GM23338 (cell line): ENCODE measurements around the gene MYO16. TPM values are rescaled to one million over a fixed set of nuclear protein-coding genes. Genes with fewer than 3 reads are reported as not detected.

Source experiments
- CREB1 ChIP-seq: fragments of 250-450 bp; sonication (Bioruptor Pico); IDR thresholded peaks from 2 replicates; pipeline ENCODE4 v1.5.0; 2020; ENCODE audit warnings: low read depth, mild to moderate bottlenecking, moderate library complexity
- CTCF ChIP-seq, 2 experiments: fragments of 200-600 bp in 1 of 2; sonication (generic) in 1 of 2; conservative IDR thresholded peaks; 2 replicates each; pipeline versions ENCODE4 v1.5.1 to v1.6.1; 2016 to 2017; ENCODE audit warnings: antibody characterized with exemption in 2 of 2, low read depth in 2 of 2, mild to moderate bottlenecking in 2 of 2, moderate library complexity in 1 of 2
- ETS1 ChIP-seq: IDR thresholded peaks from 2 replicates; pipeline ENCODE4 v1.6.1; 2016; ENCODE audit warnings: antibody characterized with exemption
- EZH2 ChIP-seq: fragments of 200-600 bp; sonication (generic); IDR thresholded peaks from one replicate; pipeline ENCODE4 v1.8.0; 2017; ENCODE audit warnings: antibody characterized with exemption, mild to moderate bottlenecking, low read depth; ENCODE audit not compliant: unreplicated experiment
- EZH2phosphoT487 ChIP-seq: fragments of 200-600 bp; sonication (generic); IDR thresholded peaks from one replicate; pipeline ENCODE4 v1.8.1; 2018; ENCODE audit warnings: antibody characterized with exemption; ENCODE audit not compliant: unreplicated experiment
- STAT1 ChIP-seq: IDR thresholded peaks from one replicate; pipeline ENCODE4 v1.6.1; 2016; ENCODE audit warnings: antibody characterized with exemption; ENCODE audit not compliant: unreplicated experiment
- ZNF114 ChIP-seq: fragments of 250-450 bp; sonication (Bioruptor Pico); IDR thresholded peaks from 2 replicates; pipeline ENCODE4 v1.5.0; 2020; ENCODE audit warnings: mild to moderate bottlenecking, moderate library complexity
- ZNF331 ChIP-seq: fragments of 250-450 bp; sonication (Bioruptor Pico); IDR thresholded peaks from 2 replicates; pipeline ENCODE4 v1.5.0; 2020; ENCODE audit warnings: low read depth, mild to moderate bottlenecking, moderate library complexity
- polyA plus RNA-seq: library from polyadenylated mRNA; unstranded; fragments of >200 nt; fragmentation: Nextera tagmentation; extraction: Ambion mirVana; gene quantifications from 2 replicates; pipeline ENCODE4 v1.2.1, GENCODE V29; 2016
- total RNA-seq: library from RNA; depleted of rRNA; stranded (reverse); fragments of >200 nt; shearing (Covaris generic); gene quantifications from 2 replicates; pipeline ENCODE4 v1.2.3, GENCODE V29; 2014
- TF ChIP-seq, protein P1 (sequence below): fragments of 250-450 bp; sonication (Bioruptor Pico); IDR thresholded peaks from 2 replicates; pipeline ENCODE4 v1.5.0; 2020; ENCODE audit warnings: mild to moderate bottlenecking, moderate library complexity

Gene MYO16
- total and polyA plus RNA-seq, 2 experiments from 2014 or later = 0.10 to 0.13 TPM

GRCh38 chr13:109157275-109157674 lies 527.9 kb downstream of the MYO16 start (continued):
- TF ChIP-seq, protein P1, sequence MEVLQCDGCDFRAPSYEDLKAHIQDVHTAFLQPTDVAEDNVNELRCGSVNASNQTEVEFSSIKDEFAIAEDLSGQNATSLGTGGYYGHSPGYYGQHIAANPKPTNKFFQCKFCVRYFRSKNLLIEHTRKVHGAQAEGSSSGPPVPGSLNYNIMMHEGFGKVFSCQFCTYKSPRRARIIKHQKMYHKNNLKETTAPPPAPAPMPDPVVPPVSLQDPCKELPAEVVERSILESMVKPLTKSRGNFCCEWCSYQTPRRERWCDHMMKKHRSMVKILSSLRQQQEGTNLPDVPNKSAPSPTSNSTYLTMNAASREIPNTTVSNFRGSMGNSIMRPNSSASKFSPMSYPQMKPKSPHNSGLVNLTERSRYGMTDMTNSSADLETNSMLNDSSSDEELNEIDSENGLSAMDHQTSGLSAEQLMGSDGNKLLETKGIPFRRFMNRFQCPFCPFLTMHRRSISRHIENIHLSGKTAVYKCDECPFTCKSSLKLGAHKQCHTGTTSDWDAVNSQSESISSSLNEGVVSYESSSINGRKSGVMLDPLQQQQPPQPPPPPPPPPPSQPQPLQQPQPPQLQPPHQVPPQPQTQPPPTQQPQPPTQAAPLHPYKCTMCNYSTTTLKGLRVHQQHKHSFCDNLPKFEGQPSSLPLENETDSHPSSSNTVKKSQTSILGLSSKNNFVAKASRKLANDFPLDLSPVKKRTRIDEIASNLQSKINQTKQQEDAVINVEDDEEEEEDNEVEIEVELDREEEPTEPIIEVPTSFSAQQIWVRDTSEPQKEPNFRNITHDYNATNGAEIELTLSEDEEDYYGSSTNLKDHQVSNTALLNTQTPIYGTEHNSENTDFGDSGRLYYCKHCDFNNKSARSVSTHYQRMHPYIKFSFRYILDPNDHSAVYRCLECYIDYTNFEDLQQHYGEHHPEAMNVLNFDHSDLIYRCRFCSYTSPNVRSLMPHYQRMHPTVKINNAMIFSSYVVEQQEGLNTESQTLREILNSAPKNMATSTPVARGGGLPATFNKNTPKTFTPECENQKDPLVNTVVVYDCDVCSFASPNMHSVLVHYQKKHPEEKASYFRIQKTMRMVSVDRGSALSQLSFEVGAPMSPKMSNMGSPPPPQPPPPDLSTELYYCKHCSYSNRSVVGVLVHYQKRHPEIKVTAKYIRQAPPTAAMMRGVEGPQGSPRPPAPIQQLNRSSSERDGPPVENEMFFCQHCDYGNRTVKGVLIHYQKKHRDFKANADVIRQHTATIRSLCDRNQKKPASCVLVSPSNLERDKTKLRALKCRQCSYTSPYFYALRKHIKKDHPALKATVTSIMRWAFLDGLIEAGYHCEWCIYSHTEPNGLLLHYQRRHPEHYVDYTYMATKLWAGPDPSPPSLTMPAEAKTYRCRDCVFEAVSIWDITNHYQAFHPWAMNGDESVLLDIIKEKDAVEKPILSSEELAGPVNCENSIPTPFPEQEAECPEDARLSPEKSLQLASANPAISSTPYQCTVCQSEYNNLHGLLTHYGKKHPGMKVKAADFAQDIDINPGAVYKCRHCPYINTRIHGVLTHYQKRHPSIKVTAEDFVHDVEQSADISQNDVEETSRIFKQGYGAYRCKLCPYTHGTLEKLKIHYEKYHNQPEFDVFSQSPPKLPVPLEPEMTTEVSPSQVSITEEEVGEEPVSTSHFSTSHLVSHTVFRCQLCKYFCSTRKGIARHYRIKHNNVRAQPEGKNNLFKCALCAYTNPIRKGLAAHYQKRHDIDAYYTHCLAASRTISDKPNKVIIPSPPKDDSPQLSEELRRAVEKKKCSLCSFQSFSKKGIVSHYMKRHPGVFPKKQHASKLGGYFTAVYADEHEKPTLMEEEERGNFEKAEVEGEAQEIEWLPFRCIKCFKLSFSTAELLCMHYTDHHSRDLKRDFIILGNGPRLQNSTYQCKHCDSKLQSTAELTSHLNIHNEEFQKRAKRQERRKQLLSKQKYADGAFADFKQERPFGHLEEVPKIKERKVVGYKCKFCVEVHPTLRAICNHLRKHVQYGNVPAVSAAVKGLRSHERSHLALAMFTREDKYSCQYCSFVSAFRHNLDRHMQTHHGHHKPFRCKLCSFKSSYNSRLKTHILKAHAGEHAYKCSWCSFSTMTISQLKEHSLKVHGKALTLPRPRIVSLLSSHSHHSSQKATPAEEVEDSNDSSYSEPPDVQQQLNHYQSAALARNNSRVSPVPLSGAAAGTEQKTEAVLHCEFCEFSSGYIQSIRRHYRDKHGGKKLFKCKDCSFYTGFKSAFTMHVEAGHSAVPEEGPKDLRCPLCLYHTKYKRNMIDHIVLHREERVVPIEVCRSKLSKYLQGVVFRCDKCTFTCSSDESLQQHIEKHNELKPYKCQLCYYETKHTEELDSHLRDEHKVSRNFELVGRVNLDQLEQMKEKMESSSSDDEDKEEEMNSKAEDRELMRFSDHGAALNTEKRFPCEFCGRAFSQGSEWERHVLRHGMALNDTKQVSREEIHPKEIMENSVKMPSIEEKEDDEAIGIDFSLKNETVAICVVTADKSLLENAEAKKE = no peak
- TF ChIP-seq ZNF331 (no peak), ETS1 (no peak), CREB1 (CRISPR knock-in tag) (no peak), EZH2phosphoT487 (no peak), ZNF114 (CRISPR knock-in tag) (no peak), EZH2 (no peak), CTCF (conservative IDR thresholded peaks at IDR 0.05; ENCODE audit: low read depth in 2 of 2) (no peak), STAT1 (no peak)
